Sigmoid colon (tissue), 3 donors: ENCODE results near the gene DPCD.

Experiments
- POLR2A ChIP-seq, 2 donors: fragments of 450-650 bp; IDR thresholded peaks; one replicate each; pipeline ENCODE4 v1.6.1; 2016; ENCODE audit warnings: antibody characterized with exemption in 2 of 2, mild to moderate bottlenecking in 2 of 2, moderate library complexity in 2 of 2
- TF ChIP-seq, protein P1 (sequence below), 4 experiments: fragments of 450-650 bp in 3 of 4; fragments of 200-600 bp in 1 of 4; IDR thresholded peaks; one replicate each; pipeline ENCODE4 v1.5.1; 2016 to 2019; ENCODE audit warnings: antibody characterized with exemption in 4 of 4, mild to moderate bottlenecking in 3 of 4, moderate library complexity in 2 of 4

DNA sequence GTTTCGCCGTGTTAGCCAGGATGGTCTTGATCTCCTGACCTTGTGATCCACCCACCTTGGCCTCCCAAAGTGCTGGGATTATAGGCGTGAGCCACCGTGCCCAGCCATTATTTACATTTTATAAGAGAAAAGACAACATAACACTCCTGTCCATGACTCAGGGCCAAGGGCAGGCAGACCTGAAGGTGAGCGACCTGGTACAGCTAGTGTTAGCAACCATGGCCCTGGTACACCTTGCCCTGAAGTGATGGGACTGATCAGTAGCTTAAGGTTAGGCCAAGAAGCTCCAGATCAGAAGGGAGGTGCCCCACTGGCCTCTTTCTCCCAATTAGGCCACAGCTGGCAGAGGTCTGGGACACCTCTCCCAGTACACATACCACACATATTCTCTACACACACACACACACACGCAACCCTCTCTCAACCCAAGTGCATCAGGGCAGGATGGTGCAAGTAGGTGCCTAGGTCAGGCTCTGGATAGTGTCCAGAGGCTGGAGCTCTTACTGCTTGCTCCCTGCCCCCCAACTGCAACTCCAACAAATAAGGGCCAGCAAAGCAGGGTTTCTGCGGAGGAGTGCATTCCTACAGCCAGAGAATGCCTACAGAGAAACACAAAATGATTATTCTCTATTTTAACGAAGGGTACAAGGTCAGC is 43.8 kb downstream of the DPCD start:
- TF ChIP-seq, protein P1, sequence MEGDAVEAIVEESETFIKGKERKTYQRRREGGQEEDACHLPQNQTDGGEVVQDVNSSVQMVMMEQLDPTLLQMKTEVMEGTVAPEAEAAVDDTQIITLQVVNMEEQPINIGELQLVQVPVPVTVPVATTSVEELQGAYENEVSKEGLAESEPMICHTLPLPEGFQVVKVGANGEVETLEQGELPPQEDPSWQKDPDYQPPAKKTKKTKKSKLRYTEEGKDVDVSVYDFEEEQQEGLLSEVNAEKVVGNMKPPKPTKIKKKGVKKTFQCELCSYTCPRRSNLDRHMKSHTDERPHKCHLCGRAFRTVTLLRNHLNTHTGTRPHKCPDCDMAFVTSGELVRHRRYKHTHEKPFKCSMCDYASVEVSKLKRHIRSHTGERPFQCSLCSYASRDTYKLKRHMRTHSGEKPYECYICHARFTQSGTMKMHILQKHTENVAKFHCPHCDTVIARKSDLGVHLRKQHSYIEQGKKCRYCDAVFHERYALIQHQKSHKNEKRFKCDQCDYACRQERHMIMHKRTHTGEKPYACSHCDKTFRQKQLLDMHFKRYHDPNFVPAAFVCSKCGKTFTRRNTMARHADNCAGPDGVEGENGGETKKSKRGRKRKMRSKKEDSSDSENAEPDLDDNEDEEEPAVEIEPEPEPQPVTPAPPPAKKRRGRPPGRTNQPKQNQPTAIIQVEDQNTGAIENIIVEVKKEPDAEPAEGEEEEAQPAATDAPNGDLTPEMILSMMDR (IDR thresholded peaks at IDR 0.05) = no peak
- TF ChIP-seq POLR2A (IDR thresholded peaks at IDR 0.05) = no peak
